Measurements from ENCODE around the gene KCNMA1.

DNA sequence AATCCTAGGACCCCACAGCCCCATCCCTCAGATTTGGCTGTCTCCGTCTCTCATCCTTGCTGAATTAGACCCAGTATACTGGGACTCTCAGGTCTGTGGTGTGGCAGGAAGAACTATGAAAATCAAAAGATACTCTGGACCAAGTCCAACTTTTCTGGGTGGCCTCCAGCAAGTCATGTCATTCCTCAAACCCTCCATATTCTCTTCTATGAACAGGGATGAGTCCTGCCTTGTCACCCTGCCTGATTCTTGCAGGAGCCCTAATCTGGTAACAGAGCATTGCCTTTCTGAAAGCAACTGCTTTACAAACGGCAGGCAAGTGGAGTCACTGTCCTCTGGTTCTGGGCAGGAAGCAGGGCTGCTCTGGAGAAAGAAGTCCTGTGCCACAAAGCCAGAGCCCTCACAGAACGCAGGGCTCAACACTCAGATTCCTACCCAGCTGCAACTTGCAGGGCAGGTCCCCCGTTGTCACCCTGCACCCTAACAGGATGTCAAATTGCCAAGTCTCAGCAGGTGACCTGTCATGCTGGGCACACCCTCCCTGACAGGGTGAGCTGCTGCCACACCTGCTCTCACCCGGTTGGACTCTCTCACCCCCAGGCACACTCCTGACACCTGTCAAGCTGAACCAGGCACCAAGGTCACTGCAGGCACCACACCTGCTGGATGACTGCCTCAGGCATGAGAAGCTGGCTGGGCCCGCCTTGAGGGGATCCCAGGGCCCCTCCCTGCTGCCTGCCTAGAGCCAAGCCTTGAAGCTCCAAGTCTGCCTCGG, 227.7 kb downstream of the KCNMA1 start:
- TF ChIP-seq, protein P1, sequence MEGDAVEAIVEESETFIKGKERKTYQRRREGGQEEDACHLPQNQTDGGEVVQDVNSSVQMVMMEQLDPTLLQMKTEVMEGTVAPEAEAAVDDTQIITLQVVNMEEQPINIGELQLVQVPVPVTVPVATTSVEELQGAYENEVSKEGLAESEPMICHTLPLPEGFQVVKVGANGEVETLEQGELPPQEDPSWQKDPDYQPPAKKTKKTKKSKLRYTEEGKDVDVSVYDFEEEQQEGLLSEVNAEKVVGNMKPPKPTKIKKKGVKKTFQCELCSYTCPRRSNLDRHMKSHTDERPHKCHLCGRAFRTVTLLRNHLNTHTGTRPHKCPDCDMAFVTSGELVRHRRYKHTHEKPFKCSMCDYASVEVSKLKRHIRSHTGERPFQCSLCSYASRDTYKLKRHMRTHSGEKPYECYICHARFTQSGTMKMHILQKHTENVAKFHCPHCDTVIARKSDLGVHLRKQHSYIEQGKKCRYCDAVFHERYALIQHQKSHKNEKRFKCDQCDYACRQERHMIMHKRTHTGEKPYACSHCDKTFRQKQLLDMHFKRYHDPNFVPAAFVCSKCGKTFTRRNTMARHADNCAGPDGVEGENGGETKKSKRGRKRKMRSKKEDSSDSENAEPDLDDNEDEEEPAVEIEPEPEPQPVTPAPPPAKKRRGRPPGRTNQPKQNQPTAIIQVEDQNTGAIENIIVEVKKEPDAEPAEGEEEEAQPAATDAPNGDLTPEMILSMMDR (IDR thresholded peaks at IDR 0.05): no peak
- no peak for TF ChIP-seq EZH2 (IDR thresholded peaks at IDR 0.05; ENCODE audit: borderline replicate concordance, insufficient read depth, low read depth, low read length, poor library complexity, severe bottlenecking)

Data from B cell (primary cell).